IPS-18c (cell line): Measurements from ENCODE around the gene SLC5A9.

Source experiments
- H3K4me3 ChIP-seq: 2 replicates; pipeline ENCODE4 v1.7.0; 2013; ENCODE audit warnings: low read depth, mild to moderate bottlenecking, low read length, moderate library complexity; ENCODE audit not compliant: insufficient read depth
- H3K9me3 ChIP-seq: one replicate; pipeline ENCODE4 v1.6.1; 2013; ENCODE audit warnings: mild to moderate bottlenecking, low read length, moderate library complexity; ENCODE audit not compliant: control insufficient read depth, insufficient read depth

Gene SLC5A9

DNA sequence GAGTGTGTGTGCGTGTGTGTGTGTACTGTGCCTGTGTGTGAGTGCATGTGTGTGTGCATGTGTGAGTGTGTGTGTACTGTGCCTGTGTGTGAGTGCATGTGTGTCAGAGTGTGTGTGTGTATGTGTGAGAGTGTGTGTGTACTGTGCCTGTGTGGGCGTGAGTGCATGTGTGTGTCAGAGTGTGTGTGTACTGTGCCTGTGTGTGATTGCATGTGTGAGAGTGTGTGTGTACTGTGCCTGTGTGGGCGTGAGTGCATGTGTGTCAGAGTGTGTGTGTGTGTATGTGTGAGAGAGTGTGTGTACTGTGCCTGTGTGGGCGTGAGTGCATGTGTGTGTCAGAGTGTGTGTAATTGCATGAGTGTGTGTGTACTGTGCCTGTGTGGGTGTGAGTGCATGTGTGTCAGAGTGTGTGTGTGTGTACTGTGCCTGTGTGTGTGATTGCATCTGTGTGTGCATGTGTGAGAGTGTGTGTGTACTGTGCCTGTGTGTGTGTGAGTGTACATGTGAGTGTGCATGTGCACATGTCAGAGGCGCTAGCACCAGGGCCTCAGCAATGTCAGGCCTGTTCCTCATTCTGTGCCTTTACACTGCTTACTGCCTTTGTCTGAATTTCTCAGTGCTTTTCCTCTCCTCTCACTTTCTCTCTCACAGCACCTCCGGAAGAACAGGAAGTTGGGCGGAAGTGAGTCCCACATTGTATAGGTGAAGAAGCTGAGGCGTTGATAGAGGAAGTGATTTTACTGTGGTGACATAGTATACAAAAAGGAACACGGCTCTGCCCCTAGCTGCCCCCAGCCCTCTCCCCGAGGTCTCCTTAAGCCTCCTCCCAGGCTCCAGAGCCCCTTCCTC lies 4.9 kb downstream of the SLC5A9 start:
- no peak overlapping the region for H3K4me3 ChIP-seq

GRCh38 chr1:48228156-48228555 lies 5.6 kb downstream of the SLC5A9 start:
- Histone ChIP-seq H3K4me3 (no peak overlapping the region), H3K9me3 (no peaks in the 10 kb centered on the region)

More for the DNA sequence above, 4.9 kb downstream of the SLC5A9 start:
- no peaks in the 10 kb centered on the region for H3K9me3 ChIP-seq

DNA sequence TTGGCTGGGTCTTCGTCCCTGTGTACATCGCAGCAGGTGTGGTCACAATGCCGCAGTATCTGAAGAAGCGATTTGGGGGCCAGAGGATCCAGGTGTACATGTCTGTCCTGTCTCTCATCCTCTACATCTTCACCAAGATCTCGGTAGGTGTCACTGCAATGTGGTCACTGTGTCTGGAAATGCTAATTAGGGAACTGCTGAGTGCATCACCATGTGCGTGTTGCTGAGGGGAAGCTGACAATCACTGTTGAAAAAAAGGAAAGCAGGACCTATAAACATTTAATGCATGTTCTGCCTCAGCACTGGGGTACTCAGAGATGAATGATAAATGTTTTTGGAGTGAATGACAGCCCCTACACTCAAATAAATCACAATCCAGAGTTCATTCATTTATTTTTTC lies 6.8 kb downstream of the SLC5A9 start:
- H3K9me3 ChIP-seq, result no peaks in the 10 kb centered on the region
- H3K4me3 ChIP-seq, result no peak overlapping the region

DNA sequence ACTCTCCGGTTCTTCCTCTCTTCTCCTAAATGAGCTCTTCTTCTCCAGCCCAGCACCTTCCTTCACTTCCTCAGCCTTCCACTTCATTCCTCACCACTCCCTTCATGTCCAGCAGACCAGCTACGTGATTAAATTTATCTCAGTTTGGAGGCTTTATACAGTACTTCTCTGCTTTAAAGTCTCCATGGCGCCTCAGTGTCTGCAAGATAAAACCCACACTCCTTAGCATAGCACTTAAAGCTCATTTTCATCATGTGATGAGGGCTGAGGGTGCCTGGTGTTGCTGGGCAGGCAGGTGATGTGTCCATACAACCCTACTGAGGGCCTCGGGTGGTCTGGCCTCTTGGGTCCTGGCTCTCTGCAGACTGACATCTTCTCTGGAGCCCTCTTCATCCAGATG lies 7.7 kb downstream of the SLC5A9 start:
- Histone ChIP-seq H3K9me3 (no peaks in the 10 kb centered on the region), H3K4me3 (no peak overlapping the region)

- no peaks in the 10 kb centered on the region for H3K9me3 ChIP-seq
Observed at GRCh38 chr1:48232722-48233121, 10.2 kb downstream of the SLC5A9 start.

DNA sequence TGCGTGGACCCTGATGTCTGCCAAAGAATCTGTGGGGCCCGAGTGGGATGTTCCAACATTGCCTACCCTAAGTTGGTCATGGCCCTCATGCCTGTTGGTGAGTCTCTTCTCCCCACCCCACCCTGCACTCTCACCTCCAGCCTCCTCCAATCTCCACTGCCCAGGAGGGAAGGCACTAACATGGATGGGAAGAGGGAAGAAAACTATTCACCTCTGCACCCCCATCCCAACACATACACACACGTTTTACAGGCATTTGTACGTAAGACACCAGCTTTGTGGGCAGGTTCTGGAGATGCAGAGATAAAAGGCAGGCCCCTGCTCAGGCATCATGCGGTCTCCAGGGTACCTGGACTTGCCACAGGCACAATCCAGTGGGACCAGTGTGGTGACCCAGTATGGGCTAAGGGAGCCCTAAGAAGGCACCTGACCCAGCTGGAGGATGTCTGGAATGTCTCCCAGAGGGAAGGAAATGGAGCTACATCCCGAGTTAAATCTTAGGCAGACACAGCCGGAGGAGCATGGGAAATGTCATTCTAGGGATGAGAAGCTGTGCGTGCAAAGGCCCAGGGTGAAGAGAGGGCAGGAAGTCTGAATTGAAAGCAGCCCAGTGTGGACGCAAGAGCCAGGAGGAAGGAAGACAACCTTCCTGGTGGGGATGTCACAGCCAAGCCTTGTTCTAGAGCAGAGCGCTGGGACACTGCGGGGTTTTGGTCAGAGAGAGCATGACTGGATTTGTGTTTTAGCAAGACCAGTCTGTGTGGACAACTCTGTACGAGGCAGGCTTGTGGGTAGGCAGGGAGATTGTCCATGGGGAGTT lies 11.4 kb downstream of the SLC5A9 start:
- Histone ChIP-seq H3K4me3 (no peak overlapping the region), H3K9me3 (no peaks in the 10 kb centered on the region)

More at GRCh38 chr1:48232722-48233121, 10.2 kb downstream of the SLC5A9 start:
- no peak overlapping the region for H3K4me3 ChIP-seq

DNA sequence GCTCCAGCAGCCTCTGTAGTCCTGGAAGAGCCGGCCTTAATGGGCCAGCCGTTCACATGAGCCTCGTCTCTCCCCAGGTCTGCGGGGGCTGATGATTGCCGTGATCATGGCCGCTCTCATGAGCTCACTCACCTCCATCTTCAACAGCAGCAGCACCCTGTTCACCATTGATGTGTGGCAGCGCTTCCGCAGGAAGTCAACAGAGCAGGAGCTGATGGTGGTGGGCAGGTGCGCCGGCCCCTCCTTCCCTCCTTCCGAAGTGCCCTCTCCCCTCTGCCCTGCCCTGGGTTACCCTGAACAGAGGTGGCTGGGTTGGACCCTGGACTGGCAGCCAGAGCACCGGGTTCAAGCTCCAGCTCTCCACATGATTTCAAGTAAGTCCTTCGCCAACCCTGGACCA lies 13.1 kb downstream of the SLC5A9 start:
- H3K9me3 ChIP-seq, result no peaks in the 10 kb centered on the region
- no peak overlapping the region for H3K4me3 ChIP-seq

DNA sequence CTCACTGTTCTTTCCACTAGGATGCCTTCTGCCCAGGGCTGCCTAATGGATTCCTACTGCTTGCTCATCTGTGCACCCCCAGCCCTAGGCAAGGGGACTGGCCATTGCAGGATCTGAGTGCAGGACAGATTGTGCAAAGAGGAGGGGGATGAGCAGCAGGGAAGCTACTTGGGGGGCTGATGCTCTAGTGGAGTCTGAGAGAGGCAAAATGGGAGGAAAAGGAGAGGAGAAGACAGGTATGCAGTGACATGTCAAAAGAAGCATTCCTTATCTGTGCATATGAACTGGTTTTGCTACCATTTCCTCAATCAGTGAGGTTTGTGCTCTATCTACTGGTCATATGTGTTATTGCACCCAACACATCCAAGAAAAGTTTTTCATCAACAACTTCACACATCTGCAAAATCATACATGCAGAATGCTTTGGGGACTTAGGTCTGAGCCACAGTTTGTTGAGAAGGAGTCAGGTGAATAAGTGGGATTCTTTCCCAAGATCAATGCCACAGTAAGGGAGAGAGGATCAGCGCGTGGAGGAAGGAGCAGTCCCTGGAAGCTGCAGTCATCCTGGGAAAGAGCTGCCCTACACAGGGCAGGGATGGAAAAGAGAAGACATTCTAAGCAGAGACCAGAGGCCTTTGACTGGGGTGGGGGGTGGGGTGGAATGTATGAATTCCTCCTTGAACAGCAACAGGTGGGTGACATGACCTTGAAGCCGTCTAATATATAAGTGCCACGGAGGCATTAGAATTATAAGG lies 14.4 kb downstream of the SLC5A9 start:
- Histone ChIP-seq H3K9me3 (no peaks in the 10 kb centered on the region), H3K4me3 (no peak overlapping the region)

GRCh38 chr1:48242141-48242736 lies 19.7 kb downstream of the SLC5A9 start:
- Histone ChIP-seq H3K9me3 (no peaks in the 10 kb centered on the region), H3K4me3 (no peak overlapping the region)

DNA sequence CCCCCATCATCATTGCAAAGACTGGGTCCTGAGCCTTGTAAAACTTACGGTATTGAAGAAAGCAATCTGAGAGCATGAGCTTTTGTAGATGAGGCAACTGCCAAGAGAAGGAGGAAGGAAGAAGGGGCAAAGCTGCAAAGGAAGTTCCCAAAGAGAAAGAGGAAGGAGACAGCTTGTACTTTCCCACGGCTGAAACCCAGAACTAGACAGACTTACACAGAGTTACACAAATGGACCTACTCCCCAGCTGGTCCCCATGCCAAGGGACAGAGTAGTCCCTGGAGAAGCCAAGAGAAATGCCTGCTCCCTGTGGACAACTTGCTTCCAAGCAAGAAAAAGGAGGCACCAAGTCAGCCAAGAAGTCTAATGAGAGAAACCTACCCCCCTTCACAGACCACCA lies 22.6 kb downstream of the SLC5A9 start:
- no peaks in the 10 kb centered on the region for H3K9me3 ChIP-seq
- no peak overlapping the region for H3K4me3 ChIP-seq

DNA sequence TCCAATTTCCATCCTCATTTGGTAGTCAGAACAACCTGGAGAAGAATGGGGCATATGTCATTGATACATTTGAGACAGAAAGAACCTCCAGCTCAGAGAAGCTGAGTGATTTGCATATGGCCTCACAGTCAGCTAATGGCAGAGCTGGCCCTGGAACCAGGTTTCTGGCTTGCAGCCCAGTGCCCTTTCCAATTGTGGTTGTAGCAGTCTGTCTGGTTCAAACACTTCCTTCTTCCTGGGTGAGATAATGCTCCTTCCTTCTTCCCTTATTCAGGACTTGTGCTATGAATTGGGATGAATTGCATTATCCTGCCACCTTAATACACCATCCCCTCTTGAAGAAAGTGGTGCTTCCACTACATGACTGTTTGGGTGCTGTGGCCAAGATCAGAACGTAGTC lies 24.2 kb downstream of the SLC5A9 start:
- Histone ChIP-seq H3K9me3 (no peaks in the 10 kb centered on the region), H3K4me3 (no peak overlapping the region)

DNA sequence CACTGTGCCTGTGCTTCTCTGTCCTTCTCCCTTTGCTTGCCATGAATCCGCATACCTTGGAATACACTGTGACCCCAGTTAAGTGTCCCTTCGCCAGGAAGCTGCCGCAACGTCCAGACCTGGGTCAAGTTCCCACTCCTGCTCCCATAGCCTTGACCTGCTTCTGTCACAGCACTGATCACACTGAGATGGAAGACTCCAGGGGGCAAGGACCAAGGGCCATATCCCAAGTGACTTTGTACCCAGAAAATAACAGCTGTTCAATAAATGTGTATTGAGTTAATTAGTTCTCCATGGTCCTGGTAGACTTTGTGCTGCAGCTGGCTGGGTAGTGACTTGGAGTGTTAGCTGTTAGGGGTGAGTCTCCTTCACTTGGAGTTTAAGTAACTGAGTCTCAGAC lies 25.8 kb downstream of the SLC5A9 start:
- H3K4me3 ChIP-seq, result no peak overlapping the region

DNA sequence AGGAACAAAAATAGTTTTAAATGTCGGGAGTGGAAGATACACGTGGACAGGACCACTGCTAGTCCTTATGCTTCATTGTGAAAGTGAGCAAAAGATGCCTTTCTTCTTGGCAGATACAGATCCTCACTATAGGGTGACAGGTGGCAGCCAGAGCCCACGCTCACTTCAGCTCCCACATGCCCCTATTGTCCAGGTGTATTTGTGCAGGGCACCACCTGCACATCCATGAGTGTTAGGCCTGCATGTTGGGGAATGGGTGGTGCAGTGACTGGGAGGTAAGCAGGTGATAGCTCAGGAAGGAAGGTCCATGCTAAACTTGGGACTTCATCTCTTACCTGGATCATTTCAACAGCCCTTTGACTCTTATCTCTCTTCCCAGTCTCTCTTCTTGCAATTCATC lies 27.4 kb downstream of the SLC5A9 start:
- no peaks in the 10 kb centered on the region for H3K9me3 ChIP-seq
- no peak overlapping the region for H3K4me3 ChIP-seq

More for the DNA sequence above, 25.8 kb downstream of the SLC5A9 start:
- no peaks in the 10 kb centered on the region for H3K9me3 ChIP-seq

DNA sequence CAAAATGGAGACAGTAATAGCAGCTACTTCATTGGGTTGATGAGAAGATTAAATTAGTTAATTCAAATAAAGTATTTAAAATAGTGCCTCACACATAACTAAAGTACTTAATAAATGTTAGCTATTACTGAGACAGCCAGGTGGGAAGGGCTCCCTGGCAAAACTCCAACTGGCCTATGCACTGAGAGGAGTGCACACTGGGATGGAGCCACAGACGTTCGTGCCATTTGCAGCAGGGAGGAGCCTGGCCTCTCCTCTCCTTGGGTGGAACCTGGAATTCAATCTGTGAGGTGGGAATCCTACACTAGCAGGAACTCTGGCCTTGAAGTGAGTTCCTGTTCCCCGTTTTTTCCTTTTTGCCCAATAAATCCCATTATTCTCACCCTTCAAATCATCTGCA lies 28.1 kb downstream of the SLC5A9 start:
- Histone ChIP-seq H3K9me3 (no peaks in the 10 kb centered on the region), H3K4me3 (no peak overlapping the region)

DNA sequence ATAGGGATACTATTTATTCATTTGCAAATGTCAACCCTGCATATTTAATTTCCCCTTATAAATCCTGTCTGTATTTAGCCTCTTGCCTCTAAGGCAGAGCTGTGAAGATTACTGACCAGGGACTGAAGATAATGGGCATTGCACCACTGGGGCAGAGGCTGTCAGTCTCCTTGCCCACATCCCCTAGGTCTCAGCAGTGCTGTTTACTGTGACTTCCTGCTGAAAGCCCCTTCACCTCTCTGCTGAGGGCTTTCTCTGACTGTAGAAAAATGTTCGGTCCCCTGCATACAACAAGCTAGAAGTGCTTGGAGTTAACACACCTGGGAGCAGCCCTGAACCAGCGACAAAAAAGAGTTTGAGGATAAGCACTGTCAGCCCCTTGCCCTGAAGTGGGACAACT lies 28.8 kb downstream of the SLC5A9 start:
- Histone ChIP-seq H3K9me3 (no peaks in the 10 kb centered on the region), H3K4me3 (no peak overlapping the region)

DNA sequence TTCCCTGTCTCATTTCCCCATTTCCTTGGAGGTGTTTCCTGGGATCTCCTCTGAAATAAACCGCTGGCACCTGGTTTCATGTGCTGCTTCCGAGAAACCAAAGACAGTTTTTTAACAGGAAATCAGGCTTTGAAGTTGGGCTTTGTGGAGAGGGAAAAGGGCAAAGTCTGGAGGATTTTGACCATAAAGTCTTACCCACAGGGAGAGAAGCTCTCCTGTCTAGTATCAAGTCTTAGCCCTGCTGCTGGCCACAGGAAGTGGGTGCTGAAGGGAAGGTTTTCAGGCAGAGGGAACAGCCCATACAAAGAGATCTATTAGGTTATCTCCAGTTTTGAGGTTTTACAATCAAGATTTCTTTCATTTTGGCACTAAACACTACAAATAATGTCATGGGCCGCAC lies 29.3 kb downstream of the SLC5A9 start:
- H3K4me3 ChIP-seq, result no peak overlapping the region
- H3K9me3 ChIP-seq, result no peaks in the 10 kb centered on the region

DNA sequence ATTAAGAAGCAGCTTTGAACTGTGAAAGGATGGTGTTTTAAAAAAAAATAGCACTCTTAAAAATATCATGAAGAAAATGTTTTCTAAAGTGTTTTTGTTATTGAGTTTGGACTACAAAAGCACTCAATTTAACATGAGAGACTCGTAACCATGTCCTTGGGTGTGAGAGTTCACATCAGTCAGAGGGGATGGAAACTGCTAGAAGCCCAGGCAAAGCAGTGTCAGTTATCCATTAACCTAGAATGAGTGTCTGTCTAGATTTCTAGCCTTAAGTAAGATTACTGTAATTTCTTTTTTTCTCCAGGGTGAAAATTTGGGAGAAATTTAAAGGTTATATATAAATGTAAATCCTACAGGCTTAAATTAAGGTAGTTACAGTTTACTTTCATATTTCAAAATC lies 31.7 kb downstream of the SLC5A9 start:
- H3K9me3 ChIP-seq, result no peaks in the 10 kb centered on the region
- no peak overlapping the region for H3K4me3 ChIP-seq
